Measurements from ENCODE around the gene SLC20A1. TPM values are rescaled to one million over a fixed set of nuclear protein-coding genes. Genes with fewer than 3 reads are reported as not detected.
"Not testable (repeated sequence)": the region's sequence is repeated elsewhere in the genome, so short reads cannot be mapped to it uniquely, and the experiment has no call there.

Gene SLC20A1
- total RNA-seq, 1 donor from 2014 or later, result 72.9 TPM

DNA sequence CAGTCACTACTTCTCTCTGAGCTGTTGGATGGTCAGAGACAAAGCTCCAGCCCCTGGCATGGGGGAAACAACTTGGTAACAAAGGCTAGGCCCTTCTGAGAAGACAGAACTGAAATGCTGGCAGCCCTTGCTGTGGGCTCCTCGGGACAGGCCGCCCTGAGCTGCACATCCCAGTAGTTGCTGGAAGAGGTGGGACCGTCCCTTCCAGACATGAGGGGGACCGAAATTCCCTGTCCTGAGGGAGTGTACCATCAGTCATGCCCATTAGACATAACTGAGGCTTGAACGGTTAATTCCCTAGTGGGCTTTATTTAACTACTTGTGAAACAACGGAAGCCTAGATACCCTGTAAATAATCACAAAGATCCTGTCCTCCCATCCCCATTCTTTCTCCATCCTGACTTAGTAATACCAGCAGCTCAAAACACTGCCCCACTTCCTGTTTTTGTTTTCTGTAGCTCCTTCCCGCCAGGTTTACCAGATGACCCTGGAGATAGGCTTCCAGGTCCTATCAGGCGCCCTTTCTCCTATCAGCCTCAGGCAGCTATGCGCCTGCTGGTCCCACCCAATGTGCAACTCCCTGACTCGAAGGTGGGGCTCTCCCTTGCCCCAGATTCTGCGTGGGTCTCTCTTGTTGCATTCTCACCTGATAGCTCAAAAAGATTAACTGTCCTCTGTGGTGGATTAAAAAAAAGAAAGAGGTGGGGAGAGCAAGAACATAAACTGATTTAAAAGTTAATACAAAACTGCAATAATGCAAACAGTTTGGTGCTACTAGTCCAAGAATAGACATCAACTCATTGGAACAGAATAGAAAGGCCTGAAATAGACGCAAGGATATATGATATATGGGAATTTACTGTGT is 38.0 kb downstream of the SLC20A1 start:
- no peak for DNase-seq (ENCODE audit: low read depth)

DNA sequence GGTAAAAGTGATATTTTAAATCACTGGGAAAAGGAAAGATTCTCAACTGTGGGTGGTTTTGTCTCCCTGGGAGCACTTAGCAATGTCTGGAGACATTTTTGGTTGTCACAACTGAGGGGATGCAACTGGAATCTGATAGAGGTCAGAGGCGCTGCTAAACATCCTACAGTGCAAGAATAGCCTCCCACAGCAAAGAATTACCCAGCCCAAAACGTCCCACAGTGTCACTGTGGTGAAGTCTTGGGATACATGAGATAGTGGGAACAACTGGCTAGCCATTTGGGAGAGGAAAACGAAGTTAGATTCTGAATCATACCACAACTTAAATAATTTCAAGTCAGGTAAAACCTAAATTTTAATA is 38.7 kb downstream of the SLC20A1 start:
- no peak for DNase-seq (ENCODE audit: low read depth)

DNA sequence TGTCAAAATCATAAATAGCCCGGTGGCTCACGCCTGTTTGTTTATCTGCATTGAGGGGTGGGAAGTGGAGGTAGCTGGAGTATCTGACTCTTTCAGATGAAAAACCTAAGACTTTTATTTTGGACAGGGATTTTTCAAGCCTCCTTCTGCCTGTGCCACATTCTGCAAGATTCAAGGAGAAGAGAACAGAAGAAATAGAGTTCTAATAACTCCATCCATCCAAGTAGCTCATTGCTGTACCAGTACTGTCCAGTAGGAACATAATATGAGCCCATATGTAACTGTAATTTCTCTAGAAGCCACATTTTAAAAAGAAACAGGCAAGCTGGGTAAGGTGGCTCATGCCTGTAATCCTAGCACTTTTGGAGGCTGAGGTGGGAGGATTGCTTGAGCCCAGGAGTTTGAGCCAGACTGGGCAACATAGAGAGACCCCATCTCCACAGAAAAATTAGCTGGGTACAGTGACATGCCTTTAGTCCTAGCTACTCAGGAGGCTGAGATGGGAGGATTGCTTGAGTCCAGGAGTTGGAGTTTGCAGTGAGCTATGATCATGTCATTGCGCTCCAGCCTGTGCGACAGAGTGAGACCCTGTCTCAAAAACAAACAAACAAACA is 39.6 kb downstream of the SLC20A1 start:
- DNase-seq (ENCODE audit: low read depth), result no peak

DNA sequence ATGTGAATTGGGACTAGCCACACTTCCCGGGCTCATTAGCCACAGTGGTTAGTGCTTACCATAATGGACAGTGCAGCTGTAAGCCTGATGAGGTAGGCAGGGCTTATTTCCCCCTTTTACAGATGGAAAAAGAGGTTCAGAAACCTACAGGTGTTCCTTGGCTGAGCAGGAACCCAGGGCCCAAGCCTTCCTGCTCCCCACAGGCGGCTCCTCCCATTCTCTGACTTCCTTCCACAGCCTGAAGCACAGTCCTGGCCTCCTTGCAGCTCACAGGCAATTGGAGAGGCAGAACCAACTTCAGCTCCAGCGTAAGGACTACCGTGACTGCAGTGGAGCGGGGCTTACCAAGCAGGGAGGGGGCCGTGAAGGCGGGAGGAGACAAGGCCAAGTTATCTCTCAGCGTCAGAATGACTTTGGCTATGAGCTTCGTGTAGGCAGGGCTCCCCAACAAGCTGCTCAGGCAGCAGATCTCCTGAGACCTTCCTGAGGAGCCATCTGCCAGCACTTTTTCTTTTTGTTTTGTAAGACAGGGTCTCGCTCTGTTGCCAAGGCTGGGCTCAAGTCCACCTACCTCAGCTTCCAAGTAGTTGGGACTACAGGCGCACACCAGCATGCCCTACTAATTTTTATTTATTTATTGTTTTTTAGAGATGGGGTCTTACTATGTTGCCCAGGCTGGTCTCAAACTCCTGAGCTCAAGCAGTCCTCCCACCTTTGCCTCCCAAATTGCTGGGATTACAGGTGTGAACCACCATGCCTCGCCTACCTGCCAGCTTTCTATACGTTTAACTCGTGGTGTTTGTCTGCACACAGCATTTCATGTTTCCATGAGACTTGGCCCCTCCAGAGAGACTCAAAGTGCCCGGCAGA is 40.8 kb downstream of the SLC20A1 start:
- DNase-seq (ENCODE audit: low read depth), result no peak

DNA sequence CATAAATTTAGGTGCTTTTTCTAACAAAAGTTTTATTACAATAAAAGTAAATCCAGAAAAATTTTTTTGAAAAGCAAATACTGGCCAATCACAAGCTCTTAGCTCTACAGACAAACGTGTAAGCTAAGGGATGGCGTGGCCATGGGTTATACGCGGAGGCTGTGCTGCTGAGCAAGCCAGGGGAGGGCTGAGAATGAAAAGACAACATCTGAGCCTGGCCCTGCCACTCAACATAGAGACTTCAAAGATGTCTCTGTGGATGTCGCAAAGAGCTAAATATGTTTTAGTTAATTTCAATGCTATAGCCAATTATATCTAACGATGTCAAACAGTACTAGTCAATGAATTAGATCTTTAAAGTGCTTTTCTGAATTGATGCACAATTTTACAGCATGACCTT is 41.8 kb downstream of the SLC20A1 start:
- no peak for DNase-seq (ENCODE audit: low read depth)

DNA sequence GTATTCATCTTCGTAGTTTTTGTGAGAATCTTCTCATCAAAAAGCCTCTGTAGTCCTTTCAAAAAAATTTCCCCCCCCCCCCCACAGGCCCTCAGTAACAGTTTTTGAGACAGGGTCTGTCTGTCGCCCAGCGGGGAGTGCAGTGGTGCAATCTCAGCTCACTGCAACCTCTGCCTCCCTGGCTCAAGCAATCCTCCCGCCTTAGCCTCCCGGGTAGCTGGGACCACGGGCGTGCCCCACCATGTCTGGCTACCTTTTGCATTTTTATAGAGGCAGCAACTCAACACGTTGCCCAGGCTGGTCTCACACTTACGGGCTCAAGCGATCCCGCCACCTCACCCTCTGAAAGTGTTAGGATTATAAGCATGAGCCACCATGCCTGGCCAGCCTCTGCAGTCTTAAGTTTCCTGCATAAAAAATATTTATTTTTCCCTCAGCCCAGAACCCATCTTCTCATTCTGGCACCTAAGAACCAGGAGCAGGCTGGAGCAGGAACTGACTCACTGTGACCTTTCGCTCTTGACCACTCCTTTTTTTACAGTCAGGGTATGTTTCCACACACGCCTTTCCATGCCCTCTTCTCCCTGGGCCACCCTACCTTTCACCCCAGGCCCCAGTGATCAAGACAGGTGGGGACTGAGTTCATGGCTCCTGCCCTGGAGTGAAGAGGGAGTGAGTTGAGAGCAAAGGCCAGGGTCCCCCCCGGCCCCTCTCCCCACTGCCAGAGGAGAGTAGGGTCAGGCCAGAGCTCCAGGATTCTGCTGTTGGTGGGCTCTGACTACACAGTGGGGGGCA is 42.5 kb downstream of the SLC20A1 start:
- DNase-seq (ENCODE audit: low read depth), result peak; percentile 36

DNA sequence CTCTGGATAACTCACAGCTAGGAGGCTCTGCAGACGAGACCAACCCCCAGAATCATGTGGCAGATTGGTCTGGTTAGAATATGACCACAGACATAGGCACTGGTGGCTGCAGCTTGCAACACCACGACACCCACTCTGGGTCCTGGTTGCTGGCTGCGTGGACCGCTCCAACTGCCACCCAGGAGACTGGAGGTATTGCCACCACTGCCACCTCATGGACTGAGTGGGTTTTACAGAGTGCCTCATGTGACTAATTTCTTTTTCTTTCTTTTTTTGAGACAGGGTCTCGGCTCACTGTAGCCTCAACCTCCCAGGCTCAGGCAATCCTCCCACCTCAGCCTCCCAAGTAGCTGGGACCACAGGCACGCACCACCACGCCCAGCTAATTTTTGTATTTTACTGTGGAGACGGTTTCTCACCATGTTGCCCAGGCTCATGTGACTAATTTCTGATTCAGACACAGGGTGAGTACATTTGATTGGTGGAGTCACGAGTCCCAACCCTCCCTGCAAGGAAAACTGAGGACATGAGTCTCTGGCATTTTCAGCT is 45.2 kb downstream of the SLC20A1 start:
- peak; percentile 75 for DNase-seq (ENCODE audit: low read depth)

DNA sequence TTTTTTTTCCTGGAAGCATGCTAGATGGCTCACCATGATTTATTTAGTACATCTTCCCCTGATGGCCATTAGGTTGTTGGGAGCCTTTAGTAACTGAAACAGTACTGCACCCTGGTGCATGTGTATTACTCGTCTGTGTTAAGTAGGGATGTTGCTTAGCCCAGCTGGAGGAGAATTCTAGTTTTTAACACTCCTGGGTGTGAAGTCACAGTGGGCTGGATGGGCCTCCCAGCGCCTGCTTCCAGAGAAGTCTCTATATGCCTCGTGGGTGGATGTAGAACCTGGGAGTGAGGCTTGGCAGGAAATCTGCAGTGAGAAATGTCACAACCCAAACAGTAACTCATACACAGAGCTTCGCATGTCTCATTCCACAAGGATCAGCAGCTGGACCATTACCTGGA is 46.1 kb downstream of the SLC20A1 start:
- DNase-seq (ENCODE audit: low read depth), result peak; percentile 30

DNA sequence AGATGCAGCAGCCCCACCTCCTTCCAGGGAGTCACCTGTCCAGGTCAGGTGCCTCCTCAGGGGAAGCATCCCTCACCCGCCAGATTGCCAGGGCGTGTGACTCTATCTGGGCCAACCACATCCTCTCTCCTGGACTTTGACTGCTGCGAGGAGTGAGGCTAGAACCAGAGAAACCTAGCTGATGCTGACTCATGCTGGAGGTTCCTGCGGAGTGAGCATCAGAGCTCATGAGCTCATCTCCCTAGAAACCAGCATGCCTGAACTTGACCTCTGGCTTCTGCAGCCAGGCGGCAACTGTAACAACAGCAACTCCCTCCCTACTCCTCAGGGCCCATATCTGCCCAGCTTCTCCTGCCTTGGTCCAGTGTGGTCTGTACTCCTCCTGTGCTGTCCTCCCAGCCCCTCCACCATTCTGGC is 46.8 kb downstream of the SLC20A1 start:
- DNase-seq (ENCODE audit: low read depth), result peak; percentile 99

DNA sequence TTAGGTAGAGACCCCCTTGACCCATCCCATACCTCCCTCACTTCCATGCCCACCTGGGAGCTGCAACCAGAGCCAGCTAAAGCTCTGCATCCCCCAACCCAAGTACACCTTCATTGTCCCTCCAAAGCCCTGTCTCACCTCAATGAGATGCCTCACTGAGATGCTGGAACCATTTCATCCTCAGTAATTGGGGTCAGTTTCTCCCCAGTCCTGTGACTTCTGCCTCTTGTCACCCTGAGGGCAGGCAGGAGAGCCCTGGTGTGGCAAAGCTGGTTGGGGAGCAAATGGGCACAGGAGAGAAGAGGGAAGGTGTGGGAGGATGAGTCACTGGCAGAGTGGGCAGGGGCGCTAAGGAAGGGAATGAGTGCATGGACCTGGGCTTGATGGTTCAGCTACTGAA is 47.2 kb downstream of the SLC20A1 start:
- peak; percentile 41 for DNase-seq (ENCODE audit: low read depth)

DNA sequence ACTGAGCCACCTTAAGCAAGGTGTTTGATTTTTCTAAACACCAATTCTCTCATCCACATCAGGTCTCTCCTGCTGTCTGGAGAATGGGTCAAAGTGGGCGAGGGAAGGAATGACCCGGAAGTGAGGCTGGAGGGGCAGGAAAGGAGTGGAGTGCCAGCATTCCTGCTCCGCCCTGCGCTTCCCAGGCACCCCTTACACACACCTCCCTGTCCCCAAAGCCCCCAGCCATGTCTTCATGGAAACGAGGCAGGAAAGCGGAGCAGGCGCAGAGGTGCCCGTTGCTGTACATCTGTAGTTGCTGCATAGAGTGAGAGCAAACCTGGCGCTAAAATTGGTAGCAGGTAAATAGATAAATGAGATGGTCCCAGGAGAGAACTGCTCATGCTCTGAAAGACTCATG is 47.9 kb downstream of the SLC20A1 start:
- no peak for DNase-seq (ENCODE audit: low read depth)

DNA sequence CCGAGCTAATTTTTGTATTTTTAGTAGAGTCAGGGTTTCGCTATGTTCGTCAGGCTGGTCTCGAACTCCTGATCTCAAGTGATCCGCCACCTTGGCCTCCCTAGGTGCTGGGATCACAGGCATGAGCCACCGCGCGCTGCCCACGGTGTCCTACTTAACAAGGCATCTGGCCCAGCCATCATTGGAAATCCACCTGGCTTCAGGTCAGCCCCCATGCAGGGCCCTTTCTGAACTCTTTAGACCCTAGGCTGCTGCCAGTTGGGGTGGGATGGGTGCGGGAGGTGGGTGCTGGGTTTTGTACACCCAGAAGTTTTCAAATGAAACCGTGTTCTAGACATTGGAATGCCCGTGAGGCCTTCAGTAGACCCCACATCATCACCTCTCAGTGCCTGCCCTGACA is 48.4 kb downstream of the SLC20A1 start:
- no peak for DNase-seq (ENCODE audit: low read depth)

DNA sequence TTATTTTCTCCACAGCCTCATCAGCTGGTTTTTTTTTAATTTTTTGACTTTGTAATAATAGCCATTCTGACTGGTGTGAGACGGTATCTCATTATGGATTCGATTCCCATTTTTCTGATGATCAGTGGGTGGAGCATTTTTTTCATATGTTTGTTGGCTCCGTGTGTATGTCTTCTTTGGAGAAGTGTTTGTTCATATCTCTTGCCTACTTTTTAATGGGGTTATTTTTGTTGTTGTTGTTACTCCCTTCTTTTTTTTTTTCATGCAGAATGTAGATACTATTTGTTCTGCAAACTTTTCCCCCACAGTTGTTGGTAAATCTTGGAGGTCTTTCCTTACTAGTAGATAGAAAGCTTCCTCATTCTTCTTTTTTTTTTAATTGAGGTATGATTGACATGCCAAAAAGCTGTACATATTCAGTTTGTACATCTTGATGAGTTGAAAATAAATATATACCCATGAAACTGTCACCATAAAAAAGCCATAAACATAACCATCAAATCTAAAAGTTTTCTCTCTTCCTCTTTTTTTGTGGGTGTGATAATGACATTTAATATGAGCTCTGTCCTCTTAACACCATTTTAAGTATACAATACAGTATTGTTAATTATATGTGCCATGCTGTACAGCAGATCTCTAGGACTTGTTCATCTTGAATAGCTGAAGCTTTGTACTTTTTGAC is 53.2 kb downstream of the SLC20A1 start:
- DNase-seq (ENCODE audit: low read depth), result no peak

DNA sequence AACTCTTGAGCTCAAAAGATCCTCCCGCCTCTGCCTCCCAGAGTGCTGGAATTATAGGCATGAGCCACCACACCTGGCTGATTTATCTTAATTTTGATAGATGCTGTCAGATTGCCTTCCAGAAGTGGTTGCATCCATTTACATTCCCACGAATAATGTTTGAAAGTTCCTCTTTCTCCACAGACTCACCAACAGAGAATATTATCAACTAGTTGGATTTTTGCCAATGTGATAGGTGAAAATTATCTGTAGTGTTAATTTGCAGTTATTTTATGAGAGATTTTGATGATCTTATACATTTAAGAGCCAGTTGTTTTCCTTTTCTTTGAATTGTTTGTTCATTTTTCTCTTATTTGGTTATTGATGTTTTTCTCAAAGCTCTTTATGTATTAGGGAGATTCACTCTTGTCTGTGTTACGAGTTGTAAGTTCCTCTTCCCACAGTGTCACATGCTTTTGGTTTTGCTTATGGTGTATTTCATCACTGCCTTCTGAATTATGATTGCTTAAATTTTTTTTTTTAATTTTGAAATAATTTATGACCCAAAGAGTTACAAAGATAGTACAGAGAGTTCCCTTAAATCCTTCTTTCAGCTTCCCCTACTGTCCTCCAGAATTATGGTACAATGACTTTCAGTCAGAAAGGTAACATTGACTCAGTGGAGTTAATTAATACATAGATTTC is 54.4 kb downstream of the SLC20A1 start:
- DNase-seq (ENCODE audit: low read depth), result no peak

DNA sequence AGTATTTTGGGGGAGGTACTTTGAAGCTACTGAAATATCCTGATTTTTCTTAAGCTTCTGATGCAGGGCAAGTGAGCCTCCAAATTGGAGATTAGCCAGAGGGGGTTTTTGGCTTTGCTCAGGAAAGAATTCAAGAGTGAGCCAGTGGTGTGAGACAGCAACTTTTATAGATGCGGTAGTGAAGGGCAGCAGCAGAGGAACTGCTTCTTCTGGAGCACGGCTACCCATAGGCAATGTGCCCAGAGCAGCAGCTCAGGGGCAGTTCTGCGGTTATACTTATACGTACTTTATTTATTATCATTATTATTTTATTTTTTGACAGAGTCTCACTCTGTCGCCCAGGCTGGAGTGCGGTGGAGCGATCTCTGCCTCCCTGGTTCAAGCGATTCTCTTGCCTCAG is 55.3 kb downstream of the SLC20A1 start:
- DNase-seq (ENCODE audit: low read depth), result no peak

DNA sequence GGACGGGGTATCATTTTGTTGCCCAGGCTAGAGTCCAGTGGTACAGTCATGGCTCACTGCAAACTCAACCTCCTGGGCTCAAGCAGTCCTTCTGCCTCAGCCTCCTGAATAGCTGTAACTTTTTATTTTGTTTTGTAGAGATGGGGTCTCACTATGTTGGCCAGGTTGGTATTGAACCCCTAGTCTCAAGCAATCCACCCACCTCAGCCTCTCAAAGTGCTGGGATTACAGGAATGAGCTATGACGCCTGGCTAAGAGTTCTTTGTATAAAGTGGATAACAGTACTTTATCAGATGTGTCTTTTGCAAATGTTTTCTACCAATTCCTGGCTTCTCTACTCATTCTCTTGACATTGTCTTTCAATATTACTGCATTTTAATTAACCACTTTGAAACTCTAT is 57.9 kb downstream of the SLC20A1 start:
- no peak for DNase-seq (ENCODE audit: low read depth)

DNA sequence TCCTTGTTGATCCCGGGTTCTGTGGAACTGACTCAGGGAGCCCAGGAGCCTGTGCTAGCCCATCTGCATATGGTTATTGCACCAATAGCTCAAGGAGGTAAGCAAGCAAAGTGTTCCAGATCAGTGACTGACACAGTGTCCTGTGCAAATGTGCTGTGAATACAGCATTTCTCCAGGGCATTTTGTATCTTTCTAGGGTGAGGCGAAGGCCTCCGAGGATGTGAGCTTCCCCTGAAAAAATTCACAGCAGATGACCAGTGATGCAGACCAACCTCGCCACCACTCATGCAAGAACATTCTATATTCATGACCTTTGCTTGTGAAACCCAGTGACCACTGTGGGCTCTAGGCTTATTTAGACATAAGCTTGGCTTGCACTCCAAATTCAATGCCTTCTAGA is 59.8 kb downstream of the SLC20A1 start:
- peak; percentile 62 for DNase-seq (ENCODE audit: low read depth)

DNA sequence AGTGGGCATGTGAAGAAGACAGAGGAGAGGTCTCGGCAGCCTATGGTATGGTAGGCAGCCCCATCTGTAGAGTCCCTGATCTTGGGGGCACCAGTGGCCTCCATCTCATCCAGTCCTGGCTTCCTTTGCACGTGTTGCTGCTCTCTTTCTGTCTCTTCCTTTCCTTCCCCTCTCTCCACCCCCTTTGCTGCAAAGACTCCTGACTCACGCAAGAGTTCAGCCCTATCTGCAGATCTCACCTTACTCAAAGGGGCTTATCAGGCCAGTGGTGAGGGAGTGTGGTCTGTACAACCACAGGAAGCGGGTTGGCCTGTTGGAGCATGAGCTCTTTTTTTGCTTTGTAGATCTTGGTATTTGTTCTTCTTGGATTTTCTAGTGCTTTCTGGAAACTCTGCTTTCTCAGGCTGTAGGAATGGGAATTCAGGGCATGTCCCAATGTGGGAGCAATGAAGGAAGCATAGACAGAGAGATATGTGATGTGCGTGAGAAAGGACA is 60.5 kb downstream of the SLC20A1 start:
- DNase-seq (ENCODE audit: low read depth), result peak; percentile 28

DNA sequence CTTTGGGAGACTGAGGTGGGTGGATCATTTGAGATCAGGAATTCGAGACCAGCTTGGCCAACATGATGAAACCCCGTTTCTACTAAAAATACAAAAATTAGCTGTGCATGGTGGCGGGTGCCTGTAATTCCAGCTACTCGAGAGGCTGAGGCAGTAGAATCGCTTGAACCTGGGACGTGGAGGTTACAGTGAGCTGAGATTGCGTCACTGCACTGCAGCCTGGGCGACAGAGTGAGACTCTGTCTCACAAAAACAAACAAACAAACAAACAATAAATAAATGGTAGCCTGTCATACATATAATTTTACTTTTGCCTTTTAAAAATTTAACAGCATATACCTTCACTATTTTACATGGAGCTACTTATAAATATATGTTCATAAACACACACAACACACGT is 61.2 kb downstream of the SLC20A1 start:
- DNase-seq (ENCODE audit: low read depth), result not testable (repeated sequence)

DNA sequence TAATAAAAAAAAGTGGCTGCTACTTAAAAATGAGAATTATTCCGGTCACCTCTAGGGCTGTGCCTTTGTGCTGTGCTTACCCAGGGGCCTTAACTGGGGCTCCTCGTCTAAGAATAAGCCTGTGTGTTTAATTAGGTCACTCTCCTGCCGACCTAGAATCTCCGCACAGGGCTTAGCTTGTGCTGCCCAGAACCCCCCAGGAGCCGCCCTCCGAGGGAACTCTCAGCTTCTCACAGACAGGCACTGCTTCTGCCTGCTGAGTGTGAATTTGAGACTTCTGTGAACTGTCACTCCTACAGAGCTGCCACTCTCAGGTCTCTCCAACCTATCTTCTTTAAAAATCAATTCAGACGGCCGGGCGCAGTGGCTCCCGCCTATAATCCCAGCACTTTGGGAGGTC is 63.2 kb downstream of the SLC20A1 start:
- no peak for DNase-seq (ENCODE audit: low read depth)

Data from renal cortical epithelial cell (primary cell).